Hematopoietic multipotent progenitor cell treated with erythropoietin and hydrocortisone succinate and interleukin-3 and kit ligand, for 4 days (in vitro differentiated cells): Measurements from ENCODE around the gene MUC5B.
A peak's percentile ranks its signal among the peaks of the same experiment; 100 is the strongest.
"Not testable (repeated sequence)": the region's sequence is repeated elsewhere in the genome, so short reads cannot be mapped to it uniquely, and the experiment has no call there.

Experiments
- DNase-seq: peaks from one replicate; pipeline ENCODE4 v3.0.0-alpha.2; 2015

The MUC5B gene

GRCh38 chr11:1222491-1223345, at the start of gene MUC5B:
Gene MUC5B (plus strand): TSS chr11:1223066. CDS start chr11:1223124, 58 bp downstream.
- DNase-seq: no peak

- not testable (repeated sequence) for DNase-seq
Measured at GRCh38 chr11:1173396-1173795, 49.5 kb upstream of the MUC5B start.

- DNase-seq: no peak
Measured at GRCh38 chr11:1174441-1175370, 48.2 kb upstream of the MUC5B start.

GRCh38 chr11:1175461-1176223, 47.2 kb upstream of the MUC5B start:
- no peak for DNase-seq

- no peak for DNase-seq
Measured at GRCh38 chr11:1176224-1177019, 46.4 kb upstream of the MUC5B start.

- DNase-seq: no peak
Measured at GRCh38 chr11:1177020-1177770, 45.7 kb upstream of the MUC5B start.

- DNase-seq: no peak
Measured at GRCh38 chr11:1177771-1178090, 45.1 kb upstream of the MUC5B start.

- no peak for DNase-seq
Measured at GRCh38 chr11:1178201-1178885, 44.5 kb upstream of the MUC5B start.

- DNase-seq: no peak
Measured at GRCh38 chr11:1178906-1179305, 44.0 kb upstream of the MUC5B start.

- no peak for DNase-seq
Measured at GRCh38 chr11:1179641-1180040, 43.2 kb upstream of the MUC5B start.

- DNase-seq: no peak
Measured at GRCh38 chr11:1180171-1180570, 42.7 kb upstream of the MUC5B start.

GRCh38 chr11:1180947-1181391, 41.9 kb upstream of the MUC5B start:
- DNase-seq: no peak

- no peak for DNase-seq
Measured at GRCh38 chr11:1181420-1181819, 41.4 kb upstream of the MUC5B start.

GRCh38 chr11:1181853-1182535, 40.9 kb upstream of the MUC5B start:
- DNase-seq: peak; percentile 11

GRCh38 chr11:1184139-1184538, 38.7 kb upstream of the MUC5B start:
- DNase-seq: not testable (repeated sequence)

- not testable (repeated sequence) for DNase-seq
Measured at GRCh38 chr11:1188451-1189130, 34.3 kb upstream of the MUC5B start.

GRCh38 chr11:1189816-1190215, 33.0 kb upstream of the MUC5B start:
- not testable (repeated sequence) for DNase-seq

- DNase-seq: not testable (repeated sequence)
Measured at GRCh38 chr11:1191786-1192470, 30.9 kb upstream of the MUC5B start.
